NCI-H2081 (cell line): Measurements from ENCODE around the gene NPHS1.
A peak's percentile ranks its signal among the peaks of the same experiment; 100 is the strongest.
"Not testable (repeated sequence)": the region's sequence is repeated elsewhere in the genome, so short reads cannot be mapped to it uniquely, and the experiment has no call there.

Source experiments
- DNase-seq, 2 experiments: peaks; one replicate each; lab custom pipeline; 2025; lab: John Stamatoyannopoulos, UW

NPHS1 gene

DNA sequence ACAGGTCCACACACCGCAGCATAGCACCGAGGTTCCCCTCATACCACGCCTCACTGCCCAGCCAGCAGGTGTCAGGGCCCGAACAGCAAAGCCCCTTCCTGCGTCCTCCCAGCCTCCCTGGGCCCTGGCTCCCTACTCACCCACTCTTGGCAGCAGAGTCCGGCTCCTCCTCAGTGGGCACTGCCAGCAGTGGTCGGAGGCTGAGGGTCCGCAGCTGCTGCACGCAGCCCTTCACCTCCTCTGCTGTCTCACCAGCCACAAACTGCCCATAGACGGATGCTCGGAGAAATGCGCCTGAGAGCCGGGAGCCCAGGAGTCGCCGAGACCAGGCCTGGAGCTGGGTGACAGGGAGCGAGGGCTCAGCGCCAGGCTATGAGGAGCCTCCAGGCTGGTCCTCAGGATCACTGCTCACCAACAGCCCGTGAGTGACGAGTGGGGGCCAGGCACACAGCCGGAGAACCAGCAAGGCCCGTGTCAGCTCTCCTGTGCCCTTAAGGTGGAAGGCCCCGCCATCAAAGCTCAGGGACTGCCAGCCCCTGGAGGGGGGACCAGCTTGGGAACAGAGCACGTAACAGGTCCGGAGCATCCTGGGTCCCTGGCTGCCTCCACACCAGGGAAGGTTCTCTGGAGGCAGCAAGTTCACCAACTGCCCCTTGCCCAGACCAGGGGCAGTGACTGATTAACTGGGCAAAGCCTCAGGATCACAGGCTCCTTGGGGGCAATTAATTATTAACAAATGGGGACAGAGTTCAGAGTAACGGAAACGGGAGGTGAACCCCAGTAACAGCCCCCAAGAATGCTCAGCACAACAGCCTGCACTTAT, 39.9 kb downstream of the NPHS1 start, which contains the start of gene PRODH2:
Gene PRODH2, minus strand, starts transcription at position 626 of the 823 bp plus-strand sequence. Its CDS starts 40 bp downstream, at position 586.
- DNase-seq, result no peak

DNA sequence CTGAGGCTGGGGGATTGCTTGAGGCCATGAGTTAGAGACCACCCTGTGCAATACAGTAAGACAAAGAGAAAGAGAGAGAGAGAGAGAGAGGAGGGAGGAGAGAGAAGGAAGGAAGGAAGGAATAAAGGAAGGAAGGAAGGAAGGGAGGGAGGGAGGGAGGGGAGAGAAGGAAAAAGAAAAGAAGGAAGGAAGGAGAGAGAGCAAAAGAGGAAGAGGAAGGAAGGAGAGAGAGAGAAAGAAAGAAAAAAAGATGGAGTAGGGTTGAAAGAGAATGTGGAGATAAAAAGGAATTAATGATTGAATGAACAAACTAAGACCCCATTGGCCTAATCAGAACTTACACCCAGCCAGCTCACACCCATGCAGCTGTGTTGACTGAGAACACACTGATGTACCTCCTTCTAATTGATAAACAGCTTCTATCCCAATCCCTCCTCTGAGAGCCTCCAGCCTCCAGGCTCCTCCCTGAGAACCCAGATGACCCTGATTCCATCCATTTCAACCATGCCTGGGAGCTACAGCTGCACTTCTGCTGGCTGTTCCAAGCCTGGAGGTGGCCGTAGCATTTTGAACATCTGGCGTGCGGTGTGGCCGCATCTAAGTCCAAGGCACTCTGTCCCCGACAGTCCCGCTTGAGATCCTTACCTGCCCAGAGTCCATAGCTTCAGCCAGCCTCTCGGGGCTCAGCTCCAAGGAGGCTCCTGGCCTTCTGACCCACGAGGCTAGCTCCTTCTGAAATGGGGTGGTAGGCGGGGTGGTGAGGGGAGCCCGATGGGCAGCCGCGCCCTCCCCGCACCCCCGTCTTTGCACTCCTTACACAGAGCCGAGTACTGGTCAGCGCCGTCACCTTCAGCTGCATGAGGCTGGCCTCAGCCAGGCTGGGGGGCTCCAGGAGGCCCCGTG, 40.7 kb downstream of the NPHS1 start:
- DNase-seq, result no peak

DNA sequence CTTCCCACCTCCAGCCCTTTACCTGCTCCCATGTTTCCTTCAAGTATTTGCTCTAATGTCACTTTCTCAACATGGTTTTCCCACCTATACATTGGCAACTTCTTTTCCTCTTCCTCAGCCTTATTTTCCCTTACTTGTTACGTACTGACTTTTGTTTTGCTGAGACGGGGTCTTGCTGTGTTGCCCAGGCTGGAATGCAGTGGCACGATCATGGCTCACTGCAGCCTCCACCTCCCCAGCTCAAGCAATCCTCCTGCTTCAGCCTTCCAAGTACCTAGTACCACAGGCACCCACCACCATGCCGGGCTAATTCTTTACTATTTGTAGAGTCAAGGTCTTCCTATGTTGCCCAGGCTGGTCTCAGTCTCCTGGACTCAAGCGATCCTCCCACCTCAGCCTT, 44.7 kb downstream of the NPHS1 start:
- DNase-seq, result no peak

DNA sequence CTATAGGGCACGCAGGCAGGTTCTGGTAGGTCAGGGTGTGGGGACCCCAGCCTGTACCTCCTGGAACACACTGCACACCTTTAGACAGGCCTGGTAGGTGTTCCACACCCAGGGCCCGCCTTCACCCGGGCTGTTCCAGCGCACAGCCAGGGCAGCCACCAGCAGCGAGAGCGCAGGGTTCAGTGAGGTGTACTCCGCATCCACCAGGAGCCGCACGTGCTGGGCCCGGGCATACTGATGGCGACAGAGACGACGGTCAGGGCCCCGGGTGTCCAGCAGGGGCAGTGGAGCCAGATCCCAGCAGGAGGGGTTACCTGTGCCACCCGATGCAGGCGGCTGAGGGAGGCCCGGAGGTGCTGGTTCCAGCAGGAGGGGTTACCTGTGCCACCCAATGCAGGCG, 45.7 kb downstream of the NPHS1 start:
- no peak for DNase-seq

DNA sequence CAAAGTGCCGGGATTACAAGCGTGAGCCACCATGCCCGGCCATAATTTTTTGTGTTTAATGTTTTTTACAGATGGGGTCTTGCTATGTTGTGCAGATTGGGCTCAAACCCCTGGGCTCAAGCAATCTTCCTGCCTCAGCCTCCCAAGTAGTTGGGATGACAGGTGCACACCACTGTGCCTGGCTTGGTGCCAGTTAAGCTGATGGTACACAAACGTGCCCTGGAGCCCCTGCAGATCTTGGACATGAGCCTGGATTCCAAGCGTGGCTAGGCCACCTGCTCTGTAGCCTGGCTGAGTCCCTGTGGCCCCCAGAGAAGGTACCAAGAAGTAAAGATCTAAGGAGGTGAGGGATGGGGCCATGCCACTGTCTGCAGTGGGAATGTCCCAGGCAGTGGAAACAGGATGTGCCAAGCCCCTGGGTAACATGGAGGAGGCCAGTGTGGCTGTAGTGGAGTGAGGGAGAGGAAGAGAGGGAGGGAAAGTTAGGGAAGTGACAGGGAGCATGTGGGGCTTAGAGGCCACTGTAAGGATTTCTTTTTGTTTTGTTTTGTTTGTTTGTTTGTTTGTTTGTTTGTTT, 46.7 kb downstream of the NPHS1 start:
- DNase-seq, result peak; percentile 65 to 86

DNA sequence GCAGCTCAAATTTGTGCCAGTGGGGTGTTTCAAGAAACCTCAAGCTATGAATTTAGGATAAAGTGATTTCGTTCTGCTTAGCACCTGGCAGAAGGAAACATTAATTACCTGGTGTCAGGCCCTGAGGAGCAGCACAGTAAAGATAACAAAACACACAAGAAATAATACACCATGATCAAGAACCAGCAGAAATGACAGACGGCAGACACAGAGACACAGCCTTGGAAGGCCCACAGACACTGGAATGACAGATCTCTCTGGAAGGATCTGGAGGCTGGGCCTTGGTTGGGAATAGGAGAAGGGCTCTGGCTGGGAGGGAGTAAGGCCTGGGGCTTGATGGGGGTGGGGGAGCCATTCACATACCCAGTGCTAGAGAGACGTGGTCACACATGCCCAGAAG, 50.5 kb downstream of the NPHS1 start:
- DNase-seq, result no peak

DNA sequence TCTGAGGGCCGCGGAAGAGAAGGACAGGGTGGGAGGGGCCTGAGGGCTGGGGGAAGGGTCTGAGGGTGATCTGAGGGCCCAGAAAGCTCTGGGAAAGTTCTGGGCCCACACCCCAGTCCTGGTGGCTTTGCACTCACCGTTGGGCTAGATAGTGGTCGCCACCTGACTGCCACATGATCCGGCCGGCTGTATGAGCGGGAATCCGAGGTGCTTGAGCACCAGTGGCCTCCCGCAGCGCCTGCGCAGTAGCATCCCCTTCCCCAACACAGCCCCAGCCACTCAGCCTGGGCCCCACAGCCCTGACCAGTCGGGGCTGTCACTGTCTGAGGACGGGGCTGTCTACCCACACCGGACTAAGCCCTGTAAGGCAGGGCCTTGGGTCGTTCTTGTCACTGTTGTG, 54.6 kb downstream of the NPHS1 start:
- no peak for DNase-seq

DNA sequence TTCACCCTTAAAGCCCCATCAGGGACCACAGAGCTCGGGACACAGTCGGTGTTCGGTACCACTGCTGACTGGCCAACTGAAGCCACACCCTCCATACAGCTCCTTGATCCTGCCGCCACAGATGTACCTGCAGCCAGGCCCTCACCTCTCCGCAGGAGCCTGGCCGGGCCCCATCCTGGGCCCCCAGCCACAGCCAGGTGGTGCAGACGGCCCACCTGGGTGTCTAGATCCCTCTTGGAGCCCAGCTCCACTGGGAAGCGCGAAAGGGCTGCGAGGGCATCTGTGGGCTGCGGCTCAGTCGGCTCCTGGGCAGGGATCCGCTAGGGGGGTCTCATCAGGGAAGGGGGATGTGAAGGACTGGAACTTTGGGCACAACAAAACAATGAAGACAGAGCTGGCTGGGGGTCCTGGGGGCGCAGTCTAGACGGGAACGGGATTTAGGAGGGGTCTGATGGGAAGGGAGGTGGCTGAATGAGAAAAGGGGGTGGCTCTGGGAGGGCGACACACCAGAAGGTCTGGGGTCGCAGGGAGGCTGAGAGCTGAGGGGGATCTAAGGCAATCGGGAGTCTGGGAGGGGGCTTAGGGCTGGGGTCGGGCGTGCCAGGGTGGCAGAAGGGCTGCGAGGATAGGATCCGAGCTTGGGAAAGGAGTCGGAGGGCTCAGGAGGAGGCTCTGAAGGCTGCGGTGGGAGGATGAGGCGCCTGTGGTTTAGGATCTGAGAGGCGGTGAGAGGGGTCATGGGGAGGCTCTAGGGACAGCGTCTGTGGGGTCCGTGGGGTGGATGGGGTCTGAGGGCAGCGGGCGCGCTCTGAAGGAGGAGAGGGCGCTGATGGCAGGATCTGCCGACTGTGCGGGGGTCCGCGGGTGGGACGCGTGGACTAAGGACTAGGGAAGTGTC, 55.4 kb downstream of the NPHS1 start:
- no peak for DNase-seq

DNA sequence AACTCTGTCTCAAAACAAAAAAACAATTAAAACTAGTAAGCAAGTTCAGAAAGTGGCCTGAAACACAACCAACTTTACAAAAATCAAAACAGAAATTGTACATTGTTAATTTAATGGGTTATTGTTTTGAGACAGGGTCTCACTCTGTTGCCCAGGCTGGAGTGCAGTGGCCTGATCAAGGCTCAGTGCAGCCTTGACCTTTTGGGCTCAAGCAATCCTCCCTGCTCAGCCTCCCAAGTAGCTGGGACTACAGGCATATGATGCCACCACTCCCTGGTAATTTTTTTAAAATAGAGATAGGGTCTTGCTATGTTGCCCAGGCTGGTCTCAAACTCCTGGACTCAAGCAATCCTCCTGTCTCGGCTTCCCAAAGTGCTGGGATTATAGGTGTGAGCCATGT, 56.7 kb downstream of the NPHS1 start:
- DNase-seq, result not testable (repeated sequence)

DNA sequence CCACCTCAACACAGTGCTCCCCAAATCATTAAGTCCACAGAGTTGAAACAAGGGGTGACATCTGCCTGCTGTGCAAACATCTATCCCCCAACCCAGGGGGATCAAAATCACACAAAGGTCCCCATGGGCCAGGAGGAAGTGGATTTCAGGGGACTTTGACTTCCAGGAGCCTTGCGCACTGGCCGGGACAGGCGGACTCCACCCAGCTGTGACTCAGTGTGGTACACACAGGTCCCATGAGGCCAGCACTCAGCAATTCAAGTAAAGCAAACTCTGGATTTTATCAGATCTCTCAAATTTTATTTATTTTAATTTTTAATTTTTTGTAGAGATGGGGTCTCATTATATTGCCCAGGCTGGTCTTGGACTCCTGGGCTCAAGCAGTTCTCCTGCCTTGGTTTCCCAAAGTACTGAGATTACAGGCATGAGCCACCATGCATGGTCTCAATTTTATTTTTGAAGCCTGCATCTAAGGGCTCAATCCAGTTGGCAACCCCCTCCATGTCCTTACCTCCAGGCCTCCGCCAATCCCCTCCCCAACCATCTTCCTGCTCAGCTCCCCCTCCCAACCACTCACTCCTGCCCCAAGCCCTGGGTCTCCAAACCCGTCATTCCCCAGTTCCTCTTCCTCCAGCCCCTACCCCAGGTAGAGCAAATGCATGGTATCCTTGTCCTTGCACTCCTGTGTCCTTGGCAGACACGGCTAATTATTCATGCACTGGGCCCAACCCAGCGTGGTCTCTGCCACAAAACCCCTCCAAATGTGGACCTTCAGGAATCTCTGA, 58.7 kb downstream of the NPHS1 start:
- DNase-seq, result no peak

DNA sequence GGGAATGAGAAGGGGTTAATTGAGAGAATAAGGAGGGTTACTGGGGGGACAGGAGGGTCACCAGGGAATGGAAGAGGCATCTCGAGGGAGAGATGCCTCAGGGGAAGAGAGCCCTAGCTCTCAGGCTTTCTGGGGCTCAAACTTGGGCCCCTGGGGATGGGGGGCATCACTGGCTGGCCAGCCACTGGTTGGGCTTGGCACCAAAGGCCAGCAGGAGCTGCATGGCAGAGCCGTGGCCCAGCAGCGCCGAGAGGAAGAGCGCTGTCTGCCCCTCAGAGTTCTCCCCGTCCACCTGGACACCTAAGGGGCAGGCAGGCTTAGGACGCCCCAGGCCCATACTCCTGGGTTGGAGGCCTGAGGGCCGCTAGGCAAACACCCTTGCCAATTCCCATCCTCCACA, 59.4 kb downstream of the NPHS1 start:
- no peak for DNase-seq

DNA sequence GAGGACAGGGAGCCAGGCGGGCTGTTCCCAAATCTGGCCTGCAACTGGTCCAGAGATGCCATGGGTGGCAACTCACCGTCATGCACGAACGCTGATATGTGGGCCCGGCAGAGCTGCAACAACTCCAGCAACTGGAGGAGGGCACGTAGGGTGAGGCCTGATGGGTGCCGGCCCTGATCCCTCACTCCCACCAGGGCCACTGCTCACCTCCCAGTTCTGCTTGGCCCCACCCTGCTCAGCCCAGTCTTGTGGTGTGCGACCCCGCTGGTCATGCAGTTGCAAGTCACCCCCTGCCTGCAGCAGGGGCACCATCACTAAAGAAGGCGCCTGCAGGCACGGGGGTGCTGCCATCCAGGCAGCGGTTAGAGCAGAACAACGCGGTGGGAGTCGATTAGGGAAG, 60.0 kb downstream of the NPHS1 start:
- no peak for DNase-seq

DNA sequence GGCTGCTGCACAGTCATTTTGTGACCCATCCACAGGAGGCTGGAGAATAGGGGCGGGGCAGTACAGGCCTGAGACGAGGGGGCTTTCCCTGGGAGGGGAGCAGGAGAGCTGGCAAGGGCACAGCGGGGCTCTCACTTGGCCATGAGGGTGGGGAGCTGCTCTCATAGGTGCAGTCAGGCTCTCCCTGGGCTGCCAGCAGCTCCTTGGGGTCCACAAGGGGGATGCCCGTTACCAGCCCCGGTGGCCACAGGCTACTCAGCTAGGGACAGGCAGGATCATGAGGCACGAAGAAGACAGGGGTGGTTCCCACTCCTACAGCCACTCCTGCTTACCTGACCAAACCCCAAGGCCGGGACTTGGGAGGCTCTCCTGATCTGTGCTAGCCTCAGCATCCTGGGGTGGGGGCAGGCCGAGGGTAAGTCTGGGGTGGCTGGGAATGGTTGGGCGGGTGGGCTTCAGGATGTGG, 60.5 kb downstream of the NPHS1 start:
- no peak for DNase-seq

DNA sequence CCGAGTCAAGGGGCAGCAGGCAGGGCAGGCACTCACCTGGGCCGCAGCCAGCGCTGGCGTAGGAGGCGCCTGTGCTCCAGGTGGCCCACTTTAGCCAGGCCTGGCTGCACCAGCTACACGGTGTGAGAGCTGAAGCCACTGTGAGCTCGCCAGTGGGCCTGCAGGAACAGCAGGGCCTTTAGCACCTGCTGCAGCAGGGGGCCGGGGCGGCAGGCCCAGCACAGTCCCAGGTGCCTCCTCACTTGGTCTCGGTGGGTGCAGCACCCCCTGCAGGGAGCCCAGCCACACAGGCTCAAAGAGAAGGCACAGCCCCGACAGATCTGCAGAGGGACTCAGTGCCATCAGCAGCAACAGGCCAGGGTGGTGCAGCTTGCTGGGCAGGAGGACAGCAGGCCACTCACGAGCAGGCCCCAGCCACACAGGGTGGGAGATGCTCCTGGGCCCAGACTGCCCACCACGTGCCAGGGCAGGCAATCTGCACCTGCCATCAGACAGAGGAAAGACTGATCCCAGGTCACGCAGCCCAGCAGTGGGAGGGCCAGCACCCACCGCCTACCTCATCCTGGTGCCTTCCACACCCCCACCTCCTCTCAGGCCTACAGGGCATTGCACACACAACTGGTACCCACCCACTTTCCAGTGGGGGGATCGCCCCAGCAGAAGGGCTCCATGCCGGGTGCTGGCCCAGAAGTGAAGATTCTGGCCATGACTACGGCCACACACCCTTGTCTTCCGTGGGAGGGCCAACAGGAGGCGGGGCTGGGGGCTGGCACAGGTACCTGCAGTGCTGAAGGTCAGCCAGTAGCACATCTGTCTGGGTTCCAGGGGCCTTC, 61.1 kb downstream of the NPHS1 start:
- peak in 1 of 2 experiments; percentile 18 for DNase-seq

DNA sequence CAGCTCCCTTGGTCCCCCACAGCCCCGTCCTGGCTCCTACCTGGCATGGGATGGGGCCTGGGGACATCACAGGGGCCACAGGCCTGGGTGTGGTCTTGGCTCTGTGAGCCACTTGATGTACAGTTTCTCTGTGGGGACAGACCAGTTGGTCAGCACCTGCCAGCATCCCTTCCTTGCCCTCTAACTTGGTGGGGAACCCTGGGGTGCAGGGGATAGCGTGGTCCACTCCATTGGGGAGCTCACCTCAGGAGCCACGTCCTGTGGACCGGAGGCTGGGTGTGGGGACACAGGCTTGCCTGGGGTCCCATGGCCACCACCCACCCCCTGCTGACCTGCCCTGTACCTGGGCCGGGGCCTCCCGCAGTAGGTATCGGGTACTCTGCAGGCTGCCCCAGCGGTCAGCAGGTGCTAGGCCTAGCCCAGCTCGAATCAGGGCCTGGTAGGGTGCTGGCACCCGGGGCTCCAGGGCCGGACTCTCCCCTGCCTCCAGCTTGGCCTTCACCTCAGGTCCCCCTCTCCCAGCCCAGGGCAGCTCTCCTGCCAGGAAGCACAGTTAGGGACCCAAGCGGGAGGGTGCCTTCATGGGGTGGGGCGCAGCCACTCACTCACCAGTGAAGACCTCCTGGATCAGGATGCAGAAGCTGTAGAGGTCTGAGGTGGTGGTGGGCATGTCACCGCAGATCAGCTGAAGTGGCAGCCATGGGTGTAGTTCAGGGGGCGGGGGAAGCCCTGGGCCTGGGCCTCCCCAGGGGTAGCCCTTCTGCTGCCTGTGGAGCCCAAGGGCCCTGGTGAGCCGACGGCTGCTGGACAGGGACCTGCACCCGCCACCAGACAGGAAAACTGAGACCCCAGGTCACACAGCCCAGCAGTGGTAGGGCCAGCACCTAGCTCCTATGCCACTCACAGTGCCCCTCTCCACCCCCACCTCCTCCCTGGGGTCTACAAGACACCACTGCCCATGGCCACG, 62.0 kb downstream of the NPHS1 start:
- no peak for DNase-seq

DNA sequence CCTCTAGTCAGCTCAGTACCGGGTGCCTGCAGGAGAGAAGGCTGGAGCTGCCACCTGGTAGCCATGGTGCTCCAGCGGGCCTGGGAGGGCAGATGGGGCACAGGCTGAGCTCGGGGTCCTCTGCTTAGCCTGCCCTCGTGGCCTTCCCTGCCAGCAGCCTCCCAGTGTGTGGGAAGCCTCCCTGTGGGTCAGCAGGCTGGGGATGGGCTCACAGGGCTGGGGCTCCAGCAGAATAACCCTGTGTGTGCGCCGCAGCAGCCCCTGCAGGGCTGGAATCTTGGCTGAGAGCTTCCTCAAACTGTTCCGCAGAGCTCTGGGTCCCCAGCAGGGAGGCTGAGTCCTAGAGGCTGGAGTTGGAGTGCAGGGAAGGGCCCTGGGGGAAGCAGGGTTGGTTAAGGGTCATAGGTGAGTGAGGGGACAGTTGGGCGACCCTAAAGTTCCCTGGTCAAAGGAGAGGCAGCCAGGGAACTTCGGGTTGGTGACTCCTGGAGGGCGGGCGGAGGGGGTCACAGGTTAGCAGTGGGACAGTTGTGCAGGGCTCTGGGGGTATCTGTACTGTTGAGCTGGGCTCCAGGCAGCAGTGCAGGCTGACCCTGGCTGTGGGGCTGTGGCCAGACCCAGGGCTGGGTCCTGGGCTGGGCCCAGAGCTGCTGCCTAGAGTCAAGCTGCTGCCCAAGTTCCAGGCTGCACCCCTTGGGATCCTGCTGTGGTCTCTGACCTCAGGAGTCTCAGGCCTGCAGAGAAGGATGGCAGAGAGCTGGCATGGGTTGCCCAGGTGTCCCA, 62.9 kb downstream of the NPHS1 start:
- no peak for DNase-seq

DNA sequence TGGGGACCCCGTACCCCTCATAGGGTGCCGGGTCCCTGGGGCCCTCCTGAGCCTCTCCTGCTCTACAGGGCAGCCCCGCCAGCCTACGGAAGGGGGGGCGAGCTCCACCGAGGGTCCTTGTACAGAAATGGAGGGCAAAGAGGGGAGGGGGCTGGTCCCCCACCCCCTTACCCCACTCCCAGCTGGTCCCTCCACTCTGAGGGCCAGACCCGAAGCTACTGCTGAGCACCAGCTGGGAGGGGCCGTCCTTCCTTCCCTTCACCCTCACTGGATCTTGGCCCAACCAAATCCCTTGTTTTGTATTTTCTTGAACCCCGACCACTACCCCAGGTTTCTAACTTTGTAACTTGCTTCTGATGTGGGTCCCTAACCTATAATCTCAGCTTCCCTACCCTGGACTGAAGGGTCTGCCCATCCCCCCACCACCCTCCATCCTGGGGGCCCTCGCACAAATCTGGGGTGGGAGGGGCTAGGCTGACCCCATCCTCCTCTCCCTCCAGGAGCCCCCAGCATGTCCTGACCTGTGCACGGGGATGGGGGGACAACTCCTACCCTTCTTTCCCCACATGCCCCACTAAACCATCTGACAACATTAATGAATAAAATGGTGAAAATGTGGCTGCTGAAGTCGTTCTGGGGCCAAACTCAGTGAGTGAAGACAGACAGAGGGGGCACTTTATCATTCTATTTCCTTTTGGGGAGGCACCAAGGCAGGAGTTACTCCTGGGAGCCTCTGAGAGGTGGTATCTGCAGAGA, 63.9 kb downstream of the NPHS1 start:
- no peak for DNase-seq
